ENCODE results near the gene TMEM120B. TPM values are rescaled to one million over a fixed set of nuclear protein-coding genes. Genes with fewer than 3 reads are reported as not detected.

TMEM120B gene
- total and polyA plus RNA-seq, 2 of the 4 experiments (the other 2 are of a cell fraction): 10.6 to 18.4 TPM

GRCh38 chr12:121803861-121804416, 91.4 kb downstream of the TMEM120B start, which contains the start of gene SETD1B:
TSS of gene SETD1B (plus strand) at chr12:121804009. CDS start at chr12:121804738, 729 bp downstream.
- peaks cover 25% of the 10 kb centered on the region for H4K20me1 ChIP-seq (ENCODE audit: insufficient read depth, low read length)
- H2BK15ac ChIP-seq (ENCODE audit: low read depth, low read length): no peak within 1 kb of the TSS
- peak within 1 kb of the TSS; percentile 91 to 93 for H4K8ac ChIP-seq (ENCODE audit: low read depth in 2 of 2, low read length in 2 of 2)
- H2BK5ac ChIP-seq (ENCODE audit: low read depth, low read length, poor library complexity, severe bottlenecking): peak within 1 kb of the TSS; percentile 93
- H3K56ac ChIP-seq (ENCODE audit: extremely low read depth, insufficient read depth, low read length): peak within 1 kb of the TSS; percentile 93
- peaks cover 4 to 48% of the 10 kb centered on the region in 2 experiments; a peak in 3 of 4 replicates for H3K79me1 ChIP-seq (ENCODE audit: low read depth in 1 of 2, low read length in 2 of 2)
- peaks cover 15% of the 10 kb centered on the region for H3K36me3 ChIP-seq (ENCODE audit: control insufficient read depth, insufficient read depth, low read length)
- peak within 1 kb of the TSS; percentile 97 for H3K4ac ChIP-seq (ENCODE audit: low read depth, low read length)
- ATAC-seq (ENCODE audit: low read depth) (peak; percentile 5), DNase-seq (peak; percentile 44)
- dilution Hi-C loops (cut with HindIII; ENCODE audit: low sequenced_read_pairs, unreplicated experiment): no loop called here
- peak within 1 kb of the TSS; percentile 98 for H2AK9ac ChIP-seq (replicated peaks; ENCODE audit: low read depth, low read length, poor library complexity)
- WGBS, 2 experiments (ENCODE audit: extremely low coverage in 2 of 2, insufficient read length in 1 of 2): 2% methylated on average over 9 of the region's 74 CpGs; no CpG with 5 or more reads in 1 of the 2 experiments
- no peaks in the 10 kb centered on the region for H3K9me1 ChIP-seq (ENCODE audit: insufficient read depth, low read length)
- H2AFZ ChIP-seq (replicated peaks; ENCODE audit: low read length, poor library complexity): peak within 1 kb of the TSS; percentile 87
- peak within 1 kb of the TSS; percentile 97 for H3K27ac ChIP-seq (ENCODE audit: insufficient read depth, low read length)
- peak within 1 kb of the TSS; percentile 86 for H3K23ac ChIP-seq (ENCODE audit: low read depth, low read length)
- intact Hi-C loops (cut with micrococcal nuclease): no loop called here
- ChIA-PET POLR2A (ENCODE audit: unreplicated experiment) (interaction anchor here (0.6 to 1.8 kb wide), 3 partner anchors 8 to 117 kb away, joined by 3 to 7 read pairs (median 4); no protein-coding TSS in a partner anchor), CTCF (interaction anchor here (2.3 kb wide), 1 partner anchor 10 kb away, joined by 8 read pairs; the partner anchor contains the start of gene RHOF)
- H3K18ac ChIP-seq (ENCODE audit: low read depth, low read length): peak within 1 kb of the TSS; percentile 20
- peaks cover 14% of the 10 kb centered on the region for H3K4me1 ChIP-seq (ENCODE audit: control insufficient read depth, insufficient read depth, low read length)
- H3K9me3 ChIP-seq (ENCODE audit: control insufficient read depth, insufficient read depth, low read length): no peaks in the 10 kb centered on the region
- no peaks in the 10 kb centered on the region for H3K27me3 ChIP-seq (ENCODE audit: control insufficient read depth, insufficient read depth, low read length)
- peak within 1 kb of the TSS; percentile 77 for H2BK120ac ChIP-seq (ENCODE audit: low read depth, low read length)
- TF ChIP-seq BHLHE40 (IDR thresholded peaks at IDR 0.05; ENCODE audit: low read depth, low read length): no peak
- no peak for TF ChIP-seq RFX5 (IDR thresholded peaks at IDR 0.05; ENCODE audit: low read depth, low read length)
- no peak for TF ChIP-seq MAFK (IDR thresholded peaks at IDR 0.05; ENCODE audit: low read depth, low read length)
- TF ChIP-seq FOS (IDR thresholded peaks at IDR 0.05; ENCODE audit: low read depth, low read length): no peak
- TF ChIP-seq ELK1 (IDR thresholded peaks at IDR 0.05; ENCODE audit: borderline replicate concordance, low read depth, low read length): no peak
- no peak for TF ChIP-seq MAZ (IDR thresholded peaks at IDR 0.05; ENCODE audit: borderline replicate concordance, low read depth, low read length)
- TF ChIP-seq RCOR1 (IDR thresholded peaks at IDR 0.05; ENCODE audit: insufficient replicate concordance, low read length): no peak
- no peak for TF ChIP-seq SMC3 (IDR thresholded peaks at IDR 0.05; ENCODE audit: low read depth, low read length)
- no peak for TF ChIP-seq CEBPB (IDR thresholded peaks at IDR 0.05; ENCODE audit: low read depth, low read length)
- TF ChIP-seq RAD21 (IDR thresholded peaks at IDR 0.05; ENCODE audit: low read length): no peak
- TF ChIP-seq CHD1 (IDR thresholded peaks at IDR 0.05; ENCODE audit: low read depth, low read length): no peak
- no peak for TF ChIP-seq USF2 (IDR thresholded peaks at IDR 0.05; ENCODE audit: low read depth, low read length)
- TF ChIP-seq MXI1 (IDR thresholded peaks at IDR 0.05; ENCODE audit: borderline replicate concordance, low read depth, low read length): no peak
- TF ChIP-seq NFE2L2 (IDR thresholded peaks at IDR 0.05; ENCODE audit: low read depth, low read length): no peak
- TF ChIP-seq CTCF (conservative IDR thresholded peaks at IDR 0.05; ENCODE audit: low read depth, low read length): no peak
- TF ChIP-seq POLR2A (IDR thresholded peaks at IDR 0.05; ENCODE audit: low read depth, low read length): no peak
- no peak within 1 kb of the TSS for H2BK20ac ChIP-seq (ENCODE audit: low read depth, low read length)
- H2AK5ac ChIP-seq (ENCODE audit: low read depth, low read length): peak within 1 kb of the TSS; percentile 91
- peak within 1 kb of the TSS; percentile 74 for H4K91ac ChIP-seq (ENCODE audit: insufficient read depth, low read depth, low read length)
- peak within 1 kb of the TSS; percentile 93 for H3K4me2 ChIP-seq (ENCODE audit: low read depth, low read length)
- peak within 1 kb of the TSS; percentile 97 for H3K14ac ChIP-seq (replicated peaks; ENCODE audit: low read depth, low read length)
- peak within 1 kb of the TSS; percentile 82 for H3K4me3 ChIP-seq (ENCODE audit: insufficient read depth, low read depth, low read length)
- H4K5ac ChIP-seq (ENCODE audit: low read depth, low read length): peak within 1 kb of the TSS; percentile 41
- no TSS peak for BruUV-seq (replicated peaks)
- in situ Hi-C loops (cut with MboI; ENCODE audit: low sequenced_read_pairs): no loop called here
- peak within 1 kb of the TSS; percentile 95 for H3K9ac ChIP-seq (ENCODE audit: low read depth, low read length)

Measured in IMR-90 (cell line).